Ureter (tissue), 1 donor: ENCODE data around the gene NUCB2. TPM values are rescaled to one million over a fixed set of nuclear protein-coding genes. Genes with fewer than 3 reads are reported as not detected.
"Not testable (repeated sequence)": the region's sequence is repeated elsewhere in the genome, so short reads cannot be mapped to it uniquely, and the experiment has no call there.

Experiments
- DNase-seq: peaks from one replicate; pipeline ENCODE4 v3.0.0-alpha.2; 2020; ENCODE audit warnings: low spot score
- total RNA-seq: library from RNA; stranded (reverse); gene quantifications from one replicate; pipeline ENCODE4 v1.2.4, GENCODE V29; 2023
- donor health status: DM: yes; HTN: yes; CAD: no.

The NUCB2 gene
- total RNA-seq, result 60.1 TPM

GRCh38 chr11:17276236-17277023, at the start of gene NUCB2:
TSS of gene NUCB2 (plus strand) at chr11:17276739. CDS start at chr11:17295324, 18,585 bp downstream.
- peak; percentile 98 for DNase-seq

- DNase-seq, result not testable (repeated sequence)
These were observed 48.2 kb upstream of the NUCB2 start for GRCh38 chr11:17228186-17228925.

- DNase-seq, result no peak
These were observed 46.9 kb upstream of the NUCB2 start for GRCh38 chr11:17229481-17230152.

GRCh38 chr11:17230867-17231851, 45.4 kb upstream of the NUCB2 start:
- DNase-seq, result no peak

GRCh38 chr11:17233101-17233500, 43.4 kb upstream of the NUCB2 start:
- DNase-seq, result no peak

- DNase-seq, result no peak
These were observed 38.2 kb upstream of the NUCB2 start for GRCh38 chr11:17238377-17238776.

GRCh38 chr11:17239927-17240326, 36.6 kb upstream of the NUCB2 start:
- DNase-seq, result not testable (repeated sequence)

GRCh38 chr11:17240780-17241179, 35.8 kb upstream of the NUCB2 start:
- no peak for DNase-seq

GRCh38 chr11:17242954-17243353, 33.6 kb upstream of the NUCB2 start:
- DNase-seq, result not testable (repeated sequence)

GRCh38 chr11:17244046-17244445, 32.5 kb upstream of the NUCB2 start:
- no peak for DNase-seq

- DNase-seq, result no peak
These were observed 25.8 kb upstream of the NUCB2 start for GRCh38 chr11:17250561-17251350.

GRCh38 chr11:17252704-17253103, 23.8 kb upstream of the NUCB2 start:
- DNase-seq, result no peak

- DNase-seq, result no peak
These were observed 20.0 kb upstream of the NUCB2 start for GRCh38 chr11:17256512-17256911.

- no peak for DNase-seq
These were observed 19.3 kb upstream of the NUCB2 start for GRCh38 chr11:17257196-17257595.

- DNase-seq, result no peak
These were observed 17.9 kb upstream of the NUCB2 start for GRCh38 chr11:17258670-17259069.

- DNase-seq, result no peak
These were observed 17.0 kb upstream of the NUCB2 start for GRCh38 chr11:17259519-17259918.

- no peak for DNase-seq
These were observed 16.5 kb upstream of the NUCB2 start for GRCh38 chr11:17260020-17260419.

GRCh38 chr11:17263769-17264168, 12.8 kb upstream of the NUCB2 start:
- no peak for DNase-seq

- DNase-seq, result no peak
These were observed 9.8 kb upstream of the NUCB2 start for GRCh38 chr11:17266781-17267180.

GRCh38 chr11:17267576-17267975, 9.0 kb upstream of the NUCB2 start:
- DNase-seq, result no peak
